Stimulated activated CD4-positive, alpha-beta T cell treated with anti-CD3 and anti-CD28 coated beads, Interleukin-1b, Interleukin-23, amount 100 ng/mL, for 48 hours (primary cell): ENCODE data around the gene KLHL29.

ENCODE experiments used
- DNase-seq: peaks from one replicate; pipeline ENCODE4 v3.0.0-alpha.2; 2020

KLHL29 gene

GRCh38 chr2:23645230-23645808 lies 260.3 kb downstream of the KLHL29 start:
- no peak for DNase-seq

GRCh38 chr2:23647563-23647962 lies 262.6 kb downstream of the KLHL29 start:
- DNase-seq, result no peak

- DNase-seq, result no peak
These were observed 264.3 kb downstream of the KLHL29 start for GRCh38 chr2:23649303-23649702.

- peak; percentile 17 for DNase-seq
These were observed 264.8 kb downstream of the KLHL29 start for GRCh38 chr2:23649819-23650218.

- no peak for DNase-seq
These were observed 266.5 kb downstream of the KLHL29 start for GRCh38 chr2:23651187-23652080.

GRCh38 chr2:23653326-23653725 lies 268.3 kb downstream of the KLHL29 start:
- no peak for DNase-seq

GRCh38 chr2:23654756-23655155 lies 269.8 kb downstream of the KLHL29 start:
- no peak for DNase-seq

- DNase-seq, result no peak
These were observed 271.1 kb downstream of the KLHL29 start for GRCh38 chr2:23655934-23656596.

GRCh38 chr2:23656597-23656973 lies 271.6 kb downstream of the KLHL29 start:
- DNase-seq, result no peak

GRCh38 chr2:23657371-23657770 lies 272.4 kb downstream of the KLHL29 start:
- no peak for DNase-seq

- no peak for DNase-seq
These were observed 273.0 kb downstream of the KLHL29 start for GRCh38 chr2:23657934-23658333.

GRCh38 chr2:23658466-23658942 lies 273.5 kb downstream of the KLHL29 start:
- peak; percentile 54 for DNase-seq

- DNase-seq, result no peak
These were observed 274.3 kb downstream of the KLHL29 start for GRCh38 chr2:23659328-23659727.

- DNase-seq, result no peak
These were observed 274.8 kb downstream of the KLHL29 start for GRCh38 chr2:23659773-23660172.

- DNase-seq, result no peak
These were observed 275.3 kb downstream of the KLHL29 start for GRCh38 chr2:23660237-23660636.

- no peak for DNase-seq
These were observed 276.5 kb downstream of the KLHL29 start for GRCh38 chr2:23661276-23662050.

- no peak for DNase-seq
These were observed 277.5 kb downstream of the KLHL29 start for GRCh38 chr2:23662466-23662865.

- DNase-seq, result no peak
These were observed 278.3 kb downstream of the KLHL29 start for GRCh38 chr2:23662941-23663920.

GRCh38 chr2:23664066-23664788 lies 279.2 kb downstream of the KLHL29 start:
- DNase-seq, result no peak

GRCh38 chr2:23666241-23666979 lies 281.4 kb downstream of the KLHL29 start:
- no peak for DNase-seq
